H1 (cell line): Measurements from ENCODE around the gene SCNN1G. TPM values are rescaled to one million over a fixed set of nuclear protein-coding genes. Genes with fewer than 3 reads are reported as not detected.

Source experiments
- CTCF ChIA-PET: fragments of 300-600 bp; sonication (Branson Sonifier 250); formaldehyde crosslinking; loops from one replicate; lab custom pipeline; 2021; ENCODE audit not compliant: partially characterized antibody; lab: Charles Lee
- POLR2A ChIA-PET: fragments of 300-600 bp; sonication (Branson Sonifier 250); formaldehyde crosslinking; loops from one replicate; lab custom pipeline; 2021; ENCODE audit warnings: inconsistent platforms; ENCODE audit not compliant: partially characterized antibody; lab: Charles Lee
- DNase-seq, 2 experiments: peaks; one replicate each; pipeline versions ENCODE4 v3.0.0 to v3.0.0-alpha.2; 2010 to 2022; ENCODE audit warnings: low spot score in 2 of 2, low read depth in 1 of 2, mixed read lengths in 1 of 2
- FAIRE-seq: peaks from 2 replicates; lab custom pipeline; 2011; peaks lifted over from hg19 to GRCh38; lab: Jason Lieb, UNC
- H2AFZ ChIP-seq: 2 replicates; pipeline ENCODE4 v1.8.1; 2012; ENCODE audit warnings: low read length, inconsistent platforms
- H2AK5ac ChIP-seq: 2 replicates; pipeline ENCODE4 v1.6.1; 2013; ENCODE audit warnings: low read depth, low read length
- H2BK120ac ChIP-seq: replicated peaks from 2 replicates; pipeline ENCODE3; 2013; ENCODE audit warnings: low read depth, low read length, inconsistent platforms
- H2BK12ac ChIP-seq: 2 replicates; pipeline ENCODE4 v1.6.1; 2013; ENCODE audit warnings: low read depth, low read length
- H2BK15ac ChIP-seq: 2 replicates; pipeline ENCODE4 v1.6.1; 2013; ENCODE audit warnings: low read length
- H2BK20ac ChIP-seq: 2 replicates; pipeline ENCODE4 v1.6.1; 2013; ENCODE audit warnings: low read length
- H2BK5ac ChIP-seq: 2 replicates; pipeline ENCODE4 v1.6.1; 2013; ENCODE audit warnings: low read depth, low read length
- H3K14ac ChIP-seq: 2 replicates; pipeline ENCODE4 v1.6.1; 2013; ENCODE audit warnings: inconsistent platforms; ENCODE audit not compliant: insufficient read length
- H3K18ac ChIP-seq: 2 replicates; pipeline ENCODE4 v1.6.1; 2013; ENCODE audit warnings: low read length; ENCODE audit errors: extremely low read depth
- H3K23ac ChIP-seq: 2 replicates; pipeline ENCODE4 v1.6.1; 2013; ENCODE audit warnings: inconsistent platforms; ENCODE audit not compliant: insufficient read length
- H3K23me2 ChIP-seq: 2 replicates; pipeline ENCODE4 v1.6.1; 2013; ENCODE audit warnings: low read depth, low read length
- H3K27ac ChIP-seq: 2 replicates; pipeline ENCODE4 v1.6.1; 2011; ENCODE audit warnings: low read depth, low read length, inconsistent platforms
- H3K27me3 ChIP-seq, 4 experiments: replicated peaks in 1 of 4; 1 replicate in 1 of 4; 2 replicates in 3 of 4; pipeline versions ENCODE4 v1.6.1 to v1.8.1; 2011 to 2013; ENCODE audit warnings: low read length in 3 of 4, mild to moderate bottlenecking in 3 of 4, inconsistent platforms in 2 of 4, mixed read lengths in 2 of 4, moderate library complexity in 1 of 4; ENCODE audit not compliant: control insufficient read depth in 3 of 4, insufficient read depth in 3 of 4; ENCODE audit errors: extremely low read depth in 1 of 4
- H3K36me3 ChIP-seq, 4 experiments: 2 replicates each; pipeline versions ENCODE4 v1.6.1 to v1.8.1; 2011 to 2013; ENCODE audit warnings: mild to moderate bottlenecking in 4 of 4, low read length in 3 of 4, moderate library complexity in 2 of 4, control low read depth in 1 of 4, inconsistent platforms in 1 of 4; ENCODE audit not compliant: insufficient read depth in 4 of 4, control insufficient read depth in 2 of 4
- H3K4ac ChIP-seq: replicated peaks from 2 replicates; pipeline ENCODE3; 2013; ENCODE audit warnings: low read length, low read depth, mixed read lengths, inconsistent platforms; ENCODE audit not compliant: insufficient read length
- H3K4me1 ChIP-seq, 4 experiments: replicated peaks in 1 of 4; 1 replicate in 1 of 4; 2 replicates in 3 of 4; pipeline versions ENCODE4 v1.6.1 to v1.8.1; 2011 to 2013; ENCODE audit warnings: low read length in 3 of 4, inconsistent platforms in 2 of 4, mixed read lengths in 1 of 4; ENCODE audit not compliant: insufficient read depth in 4 of 4, control insufficient read depth in 3 of 4
- H3K4me2 ChIP-seq, 2 experiments: 2 replicates each; pipeline versions ENCODE4 v1.6.1 to v1.8.1; 2011 to 2013; ENCODE audit warnings: low read depth in 2 of 2, low read length in 2 of 2, control low read depth in 1 of 2, inconsistent platforms in 1 of 2, mild to moderate bottlenecking in 1 of 2; ENCODE audit not compliant: insufficient read depth in 1 of 2
- H3K4me3 ChIP-seq, 4 experiments: fragments of 200-600, 300-600 bp in 1 of 4; sonication (generic), shearing (Covaris generic), sonication (Bioruptor Twin) in 1 of 4; 2 replicates each; pipeline versions ENCODE4 v1.5.1 to v1.8.1; 2011 to 2016; ENCODE audit warnings: low read length in 4 of 4, low read depth in 3 of 4, control low read depth in 2 of 4, inconsistent platforms in 2 of 4, mild to moderate bottlenecking in 2 of 4, mixed read lengths in 1 of 4, moderate library complexity in 1 of 4; ENCODE audit not compliant: insufficient read depth in 2 of 4; ENCODE audit errors: extremely low read depth in 1 of 4
- H3K56ac ChIP-seq: replicated peaks from 2 replicates; pipeline ENCODE3; 2013; ENCODE audit warnings: low read depth, mild to moderate bottlenecking, mixed read lengths, low read length, inconsistent platforms; ENCODE audit not compliant: insufficient read length
- H3K79me1 ChIP-seq: 2 replicates; pipeline ENCODE4 v1.6.1; 2013; ENCODE audit warnings: low read depth, low read length, control low read depth
- H3K79me2 ChIP-seq, 2 experiments: 2 replicates each; pipeline versions ENCODE4 v1.6.1 to v1.8.1; 2012 to 2013; ENCODE audit warnings: low read length in 2 of 2, mild to moderate bottlenecking in 2 of 2, inconsistent platforms in 1 of 2; ENCODE audit not compliant: insufficient read depth in 2 of 2, control insufficient read depth in 1 of 2
- H3K9ac ChIP-seq, 4 experiments: replicated peaks in 1 of 4; 1 replicate in 1 of 4; 2 replicates in 3 of 4; pipeline versions ENCODE4 v1.6.1 to v1.8.1; 2011 to 2013; ENCODE audit warnings: low read depth in 3 of 4, low read length in 3 of 4, control low read depth in 2 of 4, mild to moderate bottlenecking in 2 of 4, moderate library complexity in 2 of 4, inconsistent platforms in 1 of 4; ENCODE audit errors: extremely low read depth in 1 of 4
- H3K9me3 ChIP-seq, 2 experiments: 2 replicates each; pipeline versions ENCODE4 v1.6.1 to v1.8.1; 2012 to 2013; ENCODE audit warnings: mild to moderate bottlenecking in 2 of 2, moderate library complexity in 2 of 2, control low read depth in 1 of 2, inconsistent platforms in 1 of 2, low read depth in 1 of 2, low read length in 1 of 2, mixed read lengths in 1 of 2; ENCODE audit not compliant: insufficient read depth in 2 of 2
- H4K20me1 ChIP-seq, 2 experiments: replicated peaks in 1 of 2; 2 replicates each; pipeline versions ENCODE3 to v1.8.1; 2011 to 2013; ENCODE audit warnings: inconsistent platforms in 2 of 2, low read length in 2 of 2, mild to moderate bottlenecking in 1 of 2; ENCODE audit not compliant: insufficient read depth in 2 of 2, control insufficient read depth in 1 of 2
- H4K5ac ChIP-seq: 2 replicates; pipeline ENCODE4 v1.6.1; 2013; ENCODE audit warnings: low read length, low read depth, mixed read lengths, inconsistent platforms; ENCODE audit not compliant: insufficient read length
- H4K8ac ChIP-seq: 2 replicates; pipeline ENCODE4 v1.8.0; 2013; ENCODE audit warnings: mild to moderate bottlenecking, moderate library complexity, low read length, inconsistent platforms; ENCODE audit not compliant: insufficient read depth; ENCODE audit errors: extremely low read depth
- H4K91ac ChIP-seq: replicated peaks from 2 replicates; pipeline ENCODE3; 2013; ENCODE audit warnings: low read length, mixed read lengths, inconsistent platforms; ENCODE audit not compliant: insufficient read length
- CTBP2 ChIP-seq: IDR thresholded peaks from 2 replicates; pipeline ENCODE4 v1.7.0; 2011; ENCODE audit warnings: borderline replicate concordance, mild to moderate bottlenecking, moderate library complexity, mixed read lengths, low read length; ENCODE audit not compliant: insufficient read depth, insufficient read length
- RBBP5 ChIP-seq: IDR thresholded peaks from 2 replicates; pipeline ENCODE4 v1.7.1; 2012; ENCODE audit warnings: low read depth, mild to moderate bottlenecking, inconsistent platforms, low read length, moderate library complexity, borderline replicate concordance
- SIRT6 ChIP-seq: IDR thresholded peaks from one replicate; pipeline ENCODE4 v1.7.1; 2012; ENCODE audit warnings: low read length, inconsistent platforms
- YY1 ChIP-seq: IDR thresholded peaks from 2 replicates; pipeline ENCODE4 v1.6.1; 2011; ENCODE audit warnings: low read depth, mild to moderate bottlenecking, low read length
- WGBS, 2 experiments: shearing (Covaris generic) in 1 of 2; methylation state at CpG; one replicate each; pipeline versions ENCODE4 v1.1.6 to v1.1.7; 2013 to 2015; ENCODE audit warnings: low lambda C conversion rate in 2 of 2, mixed read lengths in 2 of 2, inconsistent platforms in 1 of 2, low coverage in 1 of 2, missing lambda C conversion rate in 1 of 2; ENCODE audit not compliant: insufficient replicate concordance in 2 of 2, insufficient coverage in 1 of 2, insufficient read length in 1 of 2; ENCODE audit errors: extremely low coverage in 1 of 2, missing lambda C conversion rate in 1 of 2; 5-methylcytosine and 5-hydroxymethylcytosine counted together
- polyA plus RNA-seq, 7 experiments: library from polyadenylated mRNA; depleted of rRNA in 3 of 7; stranded (reverse) in 5 of 7; unstranded in 2 of 7; fragments of >200 nt in 5 of 7; fragments of 200-250 nt in 2 of 7; gene quantifications; 1 replicate in 5 of 7; 2 replicates in 1 of 7; 4 replicates in 1 of 7; pipeline versions ENCODE4 v1.2.1 to v1.2.3, GENCODE V29; 2011 to 2013; ENCODE audit warnings: missing spikeins in 2 of 7, mixed read lengths in 2 of 7
- total RNA-seq: library from RNA; stranded (reverse); fragmentation: NEBNext Ultra II Directional; extraction: Animal tissue kit (Norgen Biotek cat#: 25700); gene quantifications from 2 replicates; pipeline ENCODE4 v1.2.1, GENCODE V29; 2021

SCNN1G gene
- total and polyA plus RNA-seq, 2 of the 8 experiments (the other 6 are each of a cell fraction or from before 2014, with no cell fraction given), result 0.73 to 1.1 TPM

DNA sequence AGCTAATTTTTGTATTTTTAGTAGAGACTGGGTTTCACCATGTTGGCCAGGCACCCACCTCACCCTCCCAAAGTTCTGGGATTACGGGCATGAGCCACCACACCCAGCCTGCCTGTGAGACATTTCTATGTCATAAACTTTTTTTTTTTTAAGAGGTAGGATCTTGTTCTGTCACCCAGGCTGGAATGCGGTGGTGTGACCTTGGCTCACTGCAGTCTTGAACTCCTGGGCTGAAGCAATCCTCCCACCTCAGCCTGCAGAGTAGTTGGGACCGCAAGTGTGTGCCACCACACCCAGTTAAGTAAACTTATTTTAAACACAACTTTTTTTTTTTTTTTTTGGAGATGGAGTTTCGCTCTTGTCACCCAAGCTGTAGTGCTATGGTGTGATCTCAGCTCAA lies 47.2 kb downstream of the SCNN1G start:
- Histone ChIP-seq H3K27me3 (no peaks in the 10 kb centered on the region), H2BK15ac (no peak overlapping the region), H3K56ac (no peak overlapping the region), H2BK5ac (no peak overlapping the region), H3K27ac (no peak overlapping the region), H3K4me1 (0 out of 7 replicates have a peak, but pooled peaks cover 0 to 2% (median 0%) of the 10 kb centered on the region in 4 experiments), H3K4me3 (no peak overlapping the region), H4K8ac (no peak overlapping the region), H2AFZ (no peak overlapping the region), H2BK12ac (no peak overlapping the region), H3K36me3 (no peaks in the 10 kb centered on the region), H4K5ac (no peak overlapping the region), H3K4me2 (no peak overlapping the region), H3K79me2 (no peaks in the 10 kb centered on the region), H3K23me2 (peaks cover 8% of the 10 kb centered on the region; the same call in 1 of the 2 replicates), H2BK20ac (no peak overlapping the region), H3K18ac (no peak overlapping the region), H3K9me3 (no peaks in the 10 kb centered on the region), H4K91ac (no peak overlapping the region), H2AK5ac (no peak overlapping the region), H4K20me1 (peaks cover 0 to 3% of the 10 kb centered on the region in 2 experiments), H2BK120ac (no peak overlapping the region), H3K79me1 (no peaks in the 10 kb centered on the region), H3K23ac (no peak overlapping the region), H3K14ac (no peak overlapping the region), H3K4ac (no peak overlapping the region), H3K9ac (no peak overlapping the region)
- 90% methylated on average over 4 of the region's 4 CpGs; no CpG with 5 or more reads in 1 of the 2 experiments for WGBS, 2 experiments
- DNase-seq, result no peak
- POLR2A ChIA-PET, result interaction anchor here (0.7 kb wide), 2 partner anchors 150 to 513 kb away, joined by 3 read pairs; no protein-coding TSS in a partner anchor
- FAIRE-seq, result no peak
- CTCF ChIA-PET, result interaction anchor here (0.6 to 1.2 kb wide), 5 partner anchors 34 to 206 kb away, joined by 3 to 4 read pairs (median 3); no protein-coding TSS in a partner anchor
- TF ChIP-seq RBBP5 (no peak), SIRT6 (no peak), YY1 (no peak), CTBP2 (no peak)
- TF ChIP-seq, all 59 proteins: peak for 0
